GM12892 (cell line): ENCODE results near the gene TRIAP1.

ENCODE experiments used
- DNase-seq: peaks from one replicate; pipeline ENCODE4 v3.0.0; 2011; ENCODE audit not compliant: insufficient read length
- FAIRE-seq: peaks from 2 replicates; lab custom pipeline; 2011; peaks lifted over from hg19 to GRCh38; lab: Jason Lieb, UNC
- POLR2A ChIP-seq: IDR thresholded peaks from 2 replicates; pipeline ENCODE4 v1.6.1; 2011; ENCODE audit warnings: low read depth, low read length, control low read depth
- POLR2AphosphoS5 ChIP-seq: IDR thresholded peaks from 2 replicates; pipeline ENCODE4 v1.6.1; 2011; ENCODE audit warnings: low read depth, low read length, control low read depth
- TAF1 ChIP-seq: IDR thresholded peaks from 2 replicates; pipeline ENCODE4 v1.6.1; 2011; ENCODE audit warnings: low read depth, mild to moderate bottlenecking, control low read depth, low read length, borderline replicate concordance

The TRIAP1 gene

DNA sequence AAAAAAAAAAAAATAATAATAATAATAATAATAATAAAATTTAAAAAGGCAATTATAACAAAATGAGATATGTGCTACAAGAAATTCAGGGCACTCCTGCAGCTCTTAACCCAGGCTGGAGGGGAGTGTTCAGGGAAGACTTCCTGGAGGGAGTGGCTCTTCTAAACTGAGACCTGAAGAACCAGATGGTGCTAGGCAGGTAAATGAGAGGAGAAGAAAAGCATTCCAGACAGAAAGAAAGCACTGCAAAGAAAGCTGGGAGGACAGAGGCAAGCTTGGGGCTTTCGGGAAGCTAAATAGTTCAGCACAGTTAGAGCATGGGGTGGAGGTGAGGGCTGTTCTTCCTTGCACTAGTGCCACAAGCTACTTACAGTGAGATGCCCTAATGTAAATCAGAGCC, 33.3 kb upstream of the TRIAP1 start:
- no peak for TF ChIP-seq POLR2AphosphoS5
- no peak for TF ChIP-seq TAF1
- no peak for TF ChIP-seq POLR2A
- FAIRE-seq (no peak), DNase-seq (no peak)

DNA sequence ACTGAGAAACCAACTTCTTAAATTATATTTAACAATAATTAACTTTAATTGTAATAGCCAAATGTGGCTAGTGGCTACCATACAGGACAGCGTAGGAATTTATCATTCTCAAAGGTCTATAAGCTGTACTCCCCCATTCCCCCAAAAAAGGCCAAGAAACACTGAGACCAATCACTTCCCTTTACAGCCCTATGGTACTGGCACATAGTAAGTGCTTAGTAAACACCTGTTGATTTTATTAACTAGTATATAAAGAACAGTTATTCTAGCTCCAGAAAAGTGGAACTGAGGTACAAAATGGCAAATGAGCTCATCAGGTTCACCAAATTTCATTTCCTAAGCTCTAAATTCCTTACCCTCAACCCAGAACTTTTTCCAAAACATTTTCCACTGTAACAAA, 29.5 kb upstream of the TRIAP1 start:
- TF ChIP-seq POLR2AphosphoS5, result no peak
- no peak for TF ChIP-seq TAF1
- no peak for TF ChIP-seq POLR2A
- no peak for DNase-seq
- no peak for FAIRE-seq

DNA sequence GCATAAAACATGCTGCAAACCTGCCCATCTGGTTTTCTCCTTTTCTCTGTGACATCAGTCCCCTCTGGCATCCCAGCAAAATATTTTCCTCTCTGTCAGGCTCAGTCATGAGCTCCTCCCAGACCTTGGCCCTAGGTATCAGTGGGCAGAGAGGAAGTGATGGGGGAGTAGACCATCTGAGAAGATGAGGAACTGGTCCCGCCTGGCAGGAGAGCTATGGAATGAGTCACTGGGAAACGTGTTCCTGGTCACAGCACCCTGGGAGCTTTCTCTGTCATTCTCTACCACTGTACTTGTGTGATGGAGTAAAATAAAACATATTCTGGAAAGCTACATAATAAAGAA, 28.4 kb upstream of the TRIAP1 start:
- no peak for FAIRE-seq
- no peak for DNase-seq
- no peak for TF ChIP-seq POLR2AphosphoS5
- TF ChIP-seq TAF1, result no peak
- no peak for TF ChIP-seq POLR2A

DNA sequence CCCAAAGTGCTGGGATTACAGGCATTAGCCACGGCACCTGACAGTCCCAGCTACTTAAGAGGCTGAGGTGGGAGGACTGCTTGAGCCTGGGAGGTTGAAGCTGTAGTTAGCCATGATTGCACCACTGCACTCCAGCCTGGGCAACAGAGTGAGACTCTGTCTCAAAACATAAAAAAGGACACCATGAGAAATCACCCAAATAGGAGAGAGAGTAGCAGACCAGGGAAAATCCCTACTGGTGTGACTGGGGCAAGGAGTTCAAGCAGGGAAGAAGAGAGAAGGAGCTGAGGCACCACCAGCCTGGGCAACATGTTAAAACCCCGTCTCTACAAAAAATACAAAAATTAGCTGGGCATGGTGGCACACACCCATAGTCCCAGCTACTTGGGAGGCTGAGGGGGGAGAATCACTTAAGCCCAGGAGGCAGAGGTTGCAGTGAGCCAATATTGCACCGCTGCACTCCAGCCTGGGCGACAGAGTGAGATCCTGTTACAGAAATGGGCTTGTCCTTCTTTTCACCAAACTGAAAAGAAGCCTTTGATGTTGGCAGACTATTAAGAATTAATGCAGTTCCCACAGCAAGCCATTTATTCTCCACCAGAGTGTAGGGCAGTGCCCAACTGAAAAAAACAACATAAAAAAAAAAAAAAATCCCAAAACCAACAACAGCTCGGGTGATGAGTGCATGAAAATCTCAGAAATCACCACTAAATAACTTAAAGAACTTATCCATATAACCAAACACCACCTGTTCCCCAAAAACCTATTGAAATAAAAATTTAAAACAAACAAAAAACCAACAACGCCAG, 27.8 kb upstream of the TRIAP1 start:
- FAIRE-seq, result no peak

DNA sequence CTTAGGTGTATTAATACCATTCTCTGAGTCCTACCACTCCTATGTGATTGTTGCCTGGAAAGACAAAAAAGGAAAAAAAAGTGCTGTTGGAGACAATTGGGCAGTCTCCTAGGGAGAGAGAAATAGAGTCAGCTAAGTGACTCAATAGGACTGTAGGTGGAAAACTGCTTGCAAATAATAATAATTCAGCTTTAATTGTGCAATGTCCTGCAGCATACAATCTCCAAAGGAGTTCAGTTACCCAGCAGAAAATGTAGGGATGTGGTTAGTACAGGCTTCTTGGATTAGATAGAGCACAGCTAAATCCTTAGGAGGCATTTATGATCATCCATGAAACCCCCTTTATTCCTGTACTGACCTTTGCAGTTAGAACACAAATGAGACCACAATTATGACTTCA, 26.3 kb upstream of the TRIAP1 start:
- TF ChIP-seq POLR2A (no peak), TAF1 (no peak), POLR2AphosphoS5 (no peak)
- FAIRE-seq, result no peak
- no peak for DNase-seq

More for the DNA sequence above, 27.8 kb upstream of the TRIAP1 start:
- no peak for DNase-seq
- TF ChIP-seq POLR2AphosphoS5 (no peak), TAF1 (no peak), POLR2A (no peak)

DNA sequence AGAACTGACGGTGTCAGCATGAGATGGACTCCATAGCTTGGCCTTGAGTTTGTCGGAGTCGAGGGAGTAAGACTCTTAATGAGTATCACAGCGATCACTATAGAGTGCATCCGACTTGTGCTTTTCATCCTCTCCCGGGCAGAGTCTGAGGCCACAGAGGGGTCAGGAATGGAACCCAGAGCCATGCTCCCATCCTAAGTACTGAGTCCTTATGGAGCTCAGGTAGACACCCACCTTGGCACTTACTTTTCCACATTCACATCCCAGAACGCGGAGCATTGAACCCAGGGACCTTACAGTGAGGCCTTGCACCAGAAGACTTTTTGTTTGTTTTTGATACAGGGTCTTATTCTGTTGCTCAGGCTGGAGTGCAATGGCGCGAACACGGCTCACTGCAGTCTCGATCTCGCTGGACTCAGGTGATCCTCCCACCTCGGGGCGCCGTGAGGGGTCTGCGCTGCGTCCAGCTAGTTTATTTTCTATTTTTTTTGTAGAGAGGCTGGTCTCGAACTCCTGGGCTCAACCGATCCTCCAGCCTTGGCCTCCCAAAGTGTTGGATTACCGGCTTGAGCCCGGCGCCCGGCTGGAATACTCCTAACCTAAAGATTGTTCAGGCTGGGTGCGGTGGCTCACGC, 24.1 kb upstream of the TRIAP1 start:
- no peak for TF ChIP-seq POLR2AphosphoS5
- peak; percentile 24 for FAIRE-seq
- DNase-seq, result no peak

DNA sequence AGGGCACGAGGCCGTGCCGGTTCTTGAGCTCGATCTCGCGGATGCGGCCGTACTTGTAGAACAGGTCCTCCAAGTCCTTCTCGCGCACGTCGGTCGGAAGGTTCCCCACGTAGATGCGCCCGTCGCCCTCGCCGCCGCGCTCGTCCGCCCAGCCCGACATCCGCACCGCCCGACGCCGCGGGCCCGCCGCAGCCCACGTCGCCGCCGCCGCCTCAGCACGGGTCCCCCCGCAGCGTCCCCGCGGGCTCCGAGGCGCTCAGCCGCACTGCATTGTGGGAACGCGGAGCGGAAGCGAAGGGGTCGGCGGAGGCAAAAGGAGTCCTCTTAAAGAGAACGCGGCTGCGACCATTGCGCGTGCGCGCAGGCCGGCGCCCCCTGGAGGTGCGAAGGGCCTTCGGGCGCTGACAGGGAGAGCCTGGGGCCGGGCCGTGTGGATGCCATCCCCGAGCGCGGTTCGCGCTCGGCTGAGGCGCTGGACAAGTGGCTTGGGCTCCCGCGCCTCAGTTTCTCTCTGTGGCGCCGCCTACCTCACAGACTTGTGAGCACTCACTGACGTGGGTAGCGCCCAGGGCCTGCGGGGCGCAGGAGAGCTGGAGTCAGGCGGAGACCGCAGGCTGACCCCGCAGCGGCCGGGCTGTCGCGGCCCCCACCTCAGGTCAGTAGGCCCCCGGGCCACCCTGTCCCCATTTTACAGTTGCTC, 23.4 kb upstream of the TRIAP1 start, which contains the start of gene SRSF9:
Gene SRSF9 (minus strand): TSS at position 299 of the 700 bp plus-strand sequence. CDS start 139 bp downstream, at position 160.
- DNase-seq (peak; percentile 98), FAIRE-seq (peak; percentile 94)
- TF ChIP-seq POLR2A (peak; percentile 91), POLR2AphosphoS5 (no peak; the same call in 1 of the 2 replicates), TAF1 (peak; percentile 71; the same call in 1 of the 2 replicates)

DNA sequence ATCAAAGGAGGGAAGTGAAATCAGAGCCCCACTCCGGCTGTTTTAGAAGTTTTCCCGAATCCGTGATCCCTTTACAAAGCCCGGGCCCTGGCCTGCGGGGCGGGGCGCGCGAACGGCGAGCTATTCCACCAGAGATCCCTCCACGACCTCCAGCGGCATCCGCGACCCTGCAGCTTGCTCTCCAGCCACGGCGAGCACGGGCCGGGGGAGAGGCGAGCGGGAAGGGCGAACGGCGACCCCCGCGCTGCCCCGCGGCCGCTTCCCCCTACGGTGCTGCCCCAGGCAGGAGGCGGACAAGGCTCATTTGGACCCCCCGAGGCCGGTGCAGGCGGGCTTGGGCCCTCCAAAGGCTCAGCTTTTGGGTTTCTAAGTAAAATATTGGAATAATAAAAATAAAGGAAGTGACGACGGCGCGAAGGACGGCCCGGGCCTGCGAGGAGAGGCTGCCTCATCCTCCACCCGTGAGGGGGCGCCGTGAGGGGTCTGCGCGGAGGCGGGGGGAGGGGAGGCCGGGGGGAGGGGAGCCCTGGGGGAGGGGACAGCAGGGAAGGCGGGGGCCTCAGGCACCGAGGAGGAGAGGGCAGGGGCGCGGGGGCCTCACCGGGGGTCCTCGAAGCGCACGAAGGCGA, 22.8 kb upstream of the TRIAP1 start:
- TF ChIP-seq POLR2AphosphoS5 (no peak), POLR2A (no peak), TAF1 (no peak)
- FAIRE-seq (no peak), DNase-seq (no peak)

DNA sequence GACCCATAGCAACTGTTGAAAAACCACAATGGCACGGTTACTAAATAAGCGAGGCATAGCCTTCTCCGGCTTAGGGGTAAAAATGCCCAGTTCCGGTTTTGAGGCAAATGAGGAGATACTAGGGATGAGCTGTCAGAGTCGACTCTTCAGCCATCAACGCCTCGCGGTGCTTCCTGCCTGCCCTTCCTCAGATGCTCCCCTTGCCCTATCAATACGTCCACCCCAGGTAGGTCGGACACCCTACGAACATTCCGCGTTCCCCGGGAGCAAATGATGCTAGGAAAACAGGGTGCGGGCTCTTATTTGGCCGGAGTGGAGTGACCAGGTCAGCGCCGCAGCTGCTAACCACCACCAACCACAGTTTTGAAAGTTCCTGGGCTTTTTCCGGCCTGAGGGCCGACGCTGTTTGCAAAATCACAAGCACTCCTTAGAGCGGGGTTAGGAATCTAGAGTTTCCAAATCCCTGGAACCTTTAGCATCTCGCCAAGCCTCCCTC, 22.2 kb upstream of the TRIAP1 start:
- DNase-seq, result no peak
- no peak for TF ChIP-seq POLR2AphosphoS5
- TF ChIP-seq TAF1, result no peak
- TF ChIP-seq POLR2A, result no peak
- no peak for FAIRE-seq

DNA sequence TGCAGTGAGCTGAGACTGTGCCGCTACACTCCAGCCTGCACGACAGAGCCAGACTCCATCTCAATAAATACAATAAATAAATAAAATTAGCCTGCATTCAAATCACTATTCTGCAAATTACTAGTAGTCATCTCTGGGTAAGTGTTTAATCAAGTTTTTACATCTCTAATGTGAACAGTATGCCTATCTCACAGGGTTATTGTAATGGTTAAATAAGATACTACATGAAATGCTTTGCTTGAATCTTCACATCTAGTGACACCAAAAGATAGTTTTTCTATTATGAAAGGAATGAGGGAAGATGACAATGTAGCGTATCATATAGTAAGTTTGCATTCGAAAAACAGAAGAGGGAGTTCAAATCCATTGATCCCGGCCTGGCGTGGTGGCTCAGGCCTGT, 21.3 kb upstream of the TRIAP1 start:
- DNase-seq, result no peak
- TF ChIP-seq POLR2AphosphoS5, result no peak
- TF ChIP-seq POLR2A, result no peak
- TF ChIP-seq TAF1, result no peak
- no peak for FAIRE-seq

DNA sequence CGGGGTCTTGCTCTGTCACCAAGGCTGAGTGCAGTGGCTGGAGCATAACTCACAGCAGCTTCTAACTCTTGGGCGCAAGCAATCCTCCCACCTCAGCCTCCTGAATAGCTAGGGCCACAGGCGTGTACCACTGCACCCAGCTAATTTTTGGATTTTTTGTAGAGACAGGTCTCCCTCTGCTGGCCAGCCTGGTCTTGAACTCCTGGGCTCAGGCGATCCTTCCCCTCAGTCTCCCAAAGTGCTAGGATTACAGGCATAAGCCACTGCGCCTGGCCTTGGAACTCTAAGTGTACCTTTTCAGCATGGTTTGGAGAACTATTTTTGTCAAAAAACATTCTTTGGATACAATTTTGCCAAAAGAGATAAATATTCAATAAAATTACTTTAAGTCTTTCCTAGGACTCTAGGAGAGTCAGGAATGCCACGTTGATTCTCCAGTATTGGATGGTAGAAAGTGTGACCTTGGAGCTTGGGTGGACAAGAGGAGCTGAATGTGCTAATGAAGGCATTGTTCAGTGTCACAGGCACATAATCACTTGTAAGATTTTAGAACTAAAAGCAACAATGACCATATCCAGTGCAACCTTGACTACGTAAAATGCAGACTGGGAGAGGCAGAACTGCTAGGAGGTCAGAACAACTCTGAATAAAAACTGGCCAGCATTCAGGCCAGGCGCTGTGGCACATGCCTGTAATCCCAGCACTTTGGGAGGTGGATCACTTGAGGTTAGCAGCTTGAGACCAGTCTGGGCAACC, 20.6 kb upstream of the TRIAP1 start:
- FAIRE-seq, result no peak
- no peak for TF ChIP-seq TAF1
- TF ChIP-seq POLR2A, result no peak
- TF ChIP-seq POLR2AphosphoS5, result no peak
- no peak for DNase-seq
